Measurements from ENCODE around the gene PYGB.
"Not testable (repeated sequence)": the region's sequence is repeated elsewhere in the genome, so short reads cannot be mapped to it uniquely, and the experiment has no call there.

The PYGB gene

GRCh38 chr20:25296094-25297093 is 48.5 kb downstream of the PYGB start:
- no peak for DNase-seq (ENCODE audit: low read depth)

- no peak for DNase-seq (ENCODE audit: low read depth)
Observed at GRCh38 chr20:25297141-25297905, 49.4 kb downstream of the PYGB start.

GRCh38 chr20:25299806-25300205 is 51.9 kb downstream of the PYGB start:
- no peak for DNase-seq (ENCODE audit: low read depth)

- no peak for DNase-seq (ENCODE audit: low read depth)
Observed at GRCh38 chr20:25300496-25301170, 52.7 kb downstream of the PYGB start.

- DNase-seq (ENCODE audit: low read depth), result no peak
Observed at GRCh38 chr20:25301357-25301920, 53.6 kb downstream of the PYGB start.

GRCh38 chr20:25302596-25302995 is 54.7 kb downstream of the PYGB start:
- DNase-seq (ENCODE audit: low read depth), result no peak

- DNase-seq (ENCODE audit: low read depth), result no peak
Observed at GRCh38 chr20:25303292-25304024, 55.6 kb downstream of the PYGB start.

GRCh38 chr20:25304025-25304549 is 56.2 kb downstream of the PYGB start:
- DNase-seq (ENCODE audit: low read depth), result no peak

GRCh38 chr20:25306991-25307903 is 59.4 kb downstream of the PYGB start:
- DNase-seq (ENCODE audit: low read depth), result no peak

- DNase-seq (ENCODE audit: low read depth), result no peak
Observed at GRCh38 chr20:25308083-25308491, 60.2 kb downstream of the PYGB start.

GRCh38 chr20:25308671-25309394 is 60.9 kb downstream of the PYGB start:
- no peak for DNase-seq (ENCODE audit: low read depth)

GRCh38 chr20:25309395-25310267 is 61.7 kb downstream of the PYGB start:
- DNase-seq (ENCODE audit: low read depth), result no peak

GRCh38 chr20:25310268-25310920 is 62.5 kb downstream of the PYGB start:
- DNase-seq (ENCODE audit: low read depth), result peak; percentile 38

GRCh38 chr20:25310921-25311728 is 63.2 kb downstream of the PYGB start:
- no peak for DNase-seq (ENCODE audit: low read depth)

GRCh38 chr20:25312716-25313115 is 64.8 kb downstream of the PYGB start:
- not testable (repeated sequence) for DNase-seq (ENCODE audit: low read depth)

GRCh38 chr20:25313593-25313992 is 65.7 kb downstream of the PYGB start:
- DNase-seq (ENCODE audit: low read depth), result no peak

Measured in activated T-cell treated with anti-CD3 and anti-CD28 coated beads for 24 hours (primary cell).